ENCODE data around the gene ALOX15. TPM values are rescaled to one million over a fixed set of nuclear protein-coding genes. Genes with fewer than 3 reads are reported as not detected.

The ALOX15 gene
- polyA plus RNA-seq, 1 donor from 2014 or later, result 0.12 TPM

DNA sequence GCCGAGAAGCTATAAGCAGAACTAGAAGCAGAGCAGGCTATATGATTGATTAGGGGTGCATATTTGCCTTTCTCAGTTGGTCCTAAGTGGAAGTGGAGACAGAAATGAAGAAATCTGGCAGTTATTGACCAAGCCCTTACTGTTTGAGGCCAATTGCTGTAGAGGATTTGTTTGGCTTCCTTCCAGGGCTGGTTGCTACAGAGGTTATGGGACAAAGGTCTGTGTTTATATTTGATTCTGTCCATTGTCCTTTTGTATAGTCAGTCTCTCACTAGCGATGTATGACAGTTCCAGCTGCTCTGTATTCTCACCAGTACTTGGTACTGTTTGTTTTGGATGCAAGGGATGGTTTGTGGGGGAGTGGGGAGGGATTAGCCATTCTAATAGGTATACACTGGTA, 7.3 kb upstream of the ALOX15 start:
- Histone ChIP-seq H3K4me3 (ENCODE audit: low read length) (no peak overlapping the region), H4K20me1 (ENCODE audit: insufficient read depth) (no peaks in the 10 kb centered on the region), H3K27ac (ENCODE audit: low read length) (no peak overlapping the region), H3K36me3 (ENCODE audit: insufficient read depth, low read length) (no peaks in the 10 kb centered on the region), H3K9me3 (ENCODE audit: low read length) (no peaks in the 10 kb centered on the region), H2AFZ (ENCODE audit: low read depth, low read length) (no peak overlapping the region), H3K9ac (ENCODE audit: low read length) (no peak overlapping the region), H3K4me2 (ENCODE audit: low read length) (no peak overlapping the region), H3F3A (ENCODE audit: insufficient read depth, low read length, poor library complexity, severe bottlenecking) (no peaks in the 10 kb centered on the region), H3K27me3 (ENCODE audit: insufficient read depth, low read depth, low read length) (peaks cover 3% of the 10 kb centered on the region), H3K79me2 (replicated peaks; ENCODE audit: insufficient read depth, low read length) (no peaks in the 10 kb centered on the region), H3K9me2 (ENCODE audit: insufficient read depth, low read length) (no peaks in the 10 kb centered on the region)
- TF ChIP-seq CTCF (IDR thresholded peaks at IDR 0.05; ENCODE audit: poor library complexity, severe bottlenecking) (no peak), REST (IDR thresholded peaks at IDR 0.05; ENCODE audit: borderline replicate concordance) (no peak), RAD21 (conservative IDR thresholded peaks at IDR 0.05) (no peak), MXI1 (conservative IDR thresholded peaks at IDR 0.05; ENCODE audit: poor library complexity, severe bottlenecking) (no peak), POLR2AphosphoS5 (IDR thresholded peaks at IDR 0.05) (no peak), SMC3 (conservative IDR thresholded peaks at IDR 0.05; ENCODE audit: poor library complexity) (no peak), EZH2 (IDR thresholded peaks at IDR 0.05; ENCODE audit: borderline replicate concordance, insufficient read depth, low read length, poor library complexity, severe bottlenecking) (no peak), EP300 (conservative IDR thresholded peaks at IDR 0.05; ENCODE audit: poor library complexity, severe bottlenecking) (no peak), TAF1 (IDR thresholded peaks at IDR 0.05; ENCODE audit: low read depth) (no peak)

- Histone ChIP-seq H3K27me3 (ENCODE audit: insufficient read depth, low read depth, low read length) (peaks cover 31% of the 10 kb centered on the region), H3K4me3 (ENCODE audit: low read length) (no peak overlapping the region), H2AFZ (ENCODE audit: low read depth, low read length) (no peak overlapping the region), H3K9me3 (ENCODE audit: low read length) (no peaks in the 10 kb centered on the region), H3K36me3 (ENCODE audit: insufficient read depth, low read length) (no peaks in the 10 kb centered on the region), H3K4me2 (ENCODE audit: low read length) (no peak overlapping the region), H3F3A (ENCODE audit: insufficient read depth, low read length, poor library complexity, severe bottlenecking) (no peaks in the 10 kb centered on the region), H3K9me2 (ENCODE audit: insufficient read depth, low read length) (no peaks in the 10 kb centered on the region), H3K9ac (ENCODE audit: low read length) (no peak overlapping the region), H4K20me1 (ENCODE audit: insufficient read depth) (no peaks in the 10 kb centered on the region), H3K79me2 (replicated peaks; ENCODE audit: insufficient read depth, low read length) (no peaks in the 10 kb centered on the region), H3K27ac (ENCODE audit: low read length) (no peak overlapping the region)
- TF ChIP-seq POLR2AphosphoS5 (IDR thresholded peaks at IDR 0.05) (no peak), EP300 (conservative IDR thresholded peaks at IDR 0.05; ENCODE audit: poor library complexity, severe bottlenecking) (no peak), REST (IDR thresholded peaks at IDR 0.05; ENCODE audit: borderline replicate concordance) (no peak), TAF1 (IDR thresholded peaks at IDR 0.05; ENCODE audit: low read depth) (no peak), MXI1 (conservative IDR thresholded peaks at IDR 0.05; ENCODE audit: poor library complexity, severe bottlenecking) (no peak), CTCF (IDR thresholded peaks at IDR 0.05; ENCODE audit: poor library complexity, severe bottlenecking) (no peak), RAD21 (conservative IDR thresholded peaks at IDR 0.05) (no peak), EZH2 (IDR thresholded peaks at IDR 0.05; ENCODE audit: borderline replicate concordance, insufficient read depth, low read length, poor library complexity, severe bottlenecking) (no peak), SMC3 (conservative IDR thresholded peaks at IDR 0.05; ENCODE audit: poor library complexity) (no peak)
These were observed 4.2 kb upstream of the ALOX15 start for GRCh38 chr17:4645642-4646041.

All from neural cell (in vitro differentiated cells).